CD4-positive, alpha-beta T cell (primary cell): Measurements from ENCODE around the gene WDR27. TPM values are rescaled to one million over a fixed set of nuclear protein-coding genes. Genes with fewer than 3 reads are reported as not detected.

Experiments
- ATAC-seq: fragments of 200-7000 bp; cut with Tn5 transposase; one replicate; pipeline ENCODE4 v1.10.0; 2022; ENCODE audit warnings: mild to moderate bottlenecking; ENCODE audit not compliant: poor library complexity
- CTCF ChIA-PET: fragments of 350-600 bp; sonication (Branson Sonifier 250); formaldehyde crosslinking; loops from one replicate; lab custom pipeline; 2021; ENCODE audit warnings: antibody characterized with exemption, inconsistent platforms; lab: Charles Lee
- POLR2A ChIA-PET: fragments of 350-600 bp; sonication (Branson Sonifier 250); formaldehyde crosslinking; loops from one replicate; lab custom pipeline; 2021; ENCODE audit warnings: antibody characterized with exemption, inconsistent platforms; lab: Charles Lee
- DNase-seq, 14 experiments: peaks; one replicate each; pipeline ENCODE4 v3.0.0-alpha.2; 2013 to 2020; ENCODE audit warnings: mixed read lengths in 2 of 14
- H3K27ac ChIP-seq, 2 donors: one replicate each; pipeline versions ENCODE4 v1.5.1 to v1.7.0; 2013; ENCODE audit warnings: low read length in 2 of 2, low read depth in 1 of 2, mild to moderate bottlenecking in 1 of 2
- H3K27me3 ChIP-seq, 2 experiments: 1 replicate in 1 of 2; 2 replicates in 1 of 2; pipeline versions ENCODE4 v1.6.1 to v1.7.0; 2013; ENCODE audit warnings: low read length in 2 of 2, control low read depth in 1 of 2, mild to moderate bottlenecking in 1 of 2, moderate library complexity in 1 of 2; ENCODE audit not compliant: insufficient read depth in 2 of 2, control insufficient read depth in 1 of 2
- H3K36me3 ChIP-seq: one replicate; pipeline ENCODE4 v1.6.1; 2013; ENCODE audit warnings: low read length, control low read depth; ENCODE audit not compliant: insufficient read depth
- H3K4me1 ChIP-seq: one replicate; pipeline ENCODE4 v1.6.1; 2013; ENCODE audit warnings: low read length, control low read depth; ENCODE audit not compliant: insufficient read depth
- H3K4me3 ChIP-seq: one replicate; pipeline ENCODE4 v1.5.1; 2013; ENCODE audit warnings: mild to moderate bottlenecking, low read length, moderate library complexity
- H3K9me3 ChIP-seq, 2 experiments: 1 replicate in 1 of 2; 2 replicates in 1 of 2; pipeline versions ENCODE4 v1.6.1 to v1.7.0; 2013; ENCODE audit warnings: low read length in 2 of 2, mild to moderate bottlenecking in 2 of 2, control low read depth in 1 of 2, moderate library complexity in 1 of 2; ENCODE audit not compliant: control insufficient read depth in 1 of 2, insufficient read depth in 1 of 2
- H3K27ac Mint-ChIP-seq: one replicate; pipeline ENCODE4 v1.8.0; 2020; ENCODE audit warnings: mixed read lengths
- H3K27me3 Mint-ChIP-seq: one replicate; pipeline ENCODE4 v1.8.0; 2021; ENCODE audit warnings: mixed read lengths
- H3K36me3 Mint-ChIP-seq: one replicate; pipeline ENCODE4 v1.8.0; 2021; ENCODE audit warnings: low read depth, mixed read lengths
- H3K4me1 Mint-ChIP-seq: one replicate; pipeline ENCODE4 v1.8.0; 2021; ENCODE audit warnings: low read depth, mixed read lengths
- H3K4me3 Mint-ChIP-seq: one replicate; pipeline ENCODE4 v1.8.0; 2020; ENCODE audit warnings: mild to moderate bottlenecking, mixed read lengths
- H3K9me3 Mint-ChIP-seq: one replicate; pipeline ENCODE4 v1.8.0; 2020; ENCODE audit warnings: mixed read lengths
- CTCF ChIP-seq: fragments of 200-600 bp; IDR thresholded peaks from one replicate; pipeline ENCODE4 v1.8.0; 2022; ENCODE audit warnings: antibody characterized with exemption, mild to moderate bottlenecking
- intact Hi-C, 2 experiments: fragments of 100-400 bp; cut with DNase I in 1 of 2; cut with micrococcal nuclease in 1 of 2; formaldehyde crosslinking; loops; one replicate each; pipeline versions ENCODE4 v1.15.1 to v1.9.0; 2023 to 2025; cut with DNase I, micrococcal nuclease
- total RNA-seq, 174 experiments: library from RNA in 2 of 174; stranded (reverse) in 2 of 174; gene quantifications; one replicate each; pipeline ENCODE4 v1.2.3 and lab custom pipeline; 2021 to 2026

The WDR27 gene
- total RNA-seq, 2 experiments from 2014 or later: 22.0 to 23.5 TPM

- DNase-seq: no peak
- Histone ChIP-seq H3K27me3 (no peaks in the 10 kb centered on the region), H3K4me1 (no peaks in the 10 kb centered on the region), H3K9me3 (peaks cover 20 to 23% of the 10 kb centered on the region in 2 experiments), H3K36me3 (peaks cover 13% of the 10 kb centered on the region), H3K27ac (no peak overlapping the region), H3K4me3 (no peak overlapping the region)
- H3K27me3 Mint-ChIP-seq: no peaks in the 10 kb centered on the region
- peaks cover 82% of the 10 kb centered on the region for H3K36me3 Mint-ChIP-seq
- no peak overlapping the region for H3K27ac Mint-ChIP-seq
- POLR2A ChIA-PET: no interaction called here
- CTCF ChIA-PET: no interaction called here
- TF ChIP-seq CTCF: no peak
- H3K9me3 Mint-ChIP-seq: peaks cover 9% of the 10 kb centered on the region
- no peak overlapping the region for H3K4me3 Mint-ChIP-seq
- intact Hi-C loops: no loop called here
- no peak for ATAC-seq
- H3K4me1 Mint-ChIP-seq: no peaks in the 10 kb centered on the region
Measured at GRCh38 chr6:169689287-169689686, 12.5 kb downstream of the WDR27 start.

GRCh38 chr6:169685860-169686259 is 16.0 kb downstream of the WDR27 start:
- intact Hi-C loops: no loop called here
- H3K4me1 ChIP-seq: no peaks in the 10 kb centered on the region
- CTCF ChIA-PET: no interaction called here
- Mint-ChIP-seq H3K4me1 (no peaks in the 10 kb centered on the region), H3K36me3 (peaks cover 91% of the 10 kb centered on the region), H3K27me3 (no peaks in the 10 kb centered on the region), H3K9me3 (peaks cover 9% of the 10 kb centered on the region), H3K27ac (no peak overlapping the region), H3K4me3 (no peak overlapping the region)
- peaks cover 13% of the 10 kb centered on the region for H3K36me3 ChIP-seq
- H3K4me3 ChIP-seq: no peak overlapping the region
- TF ChIP-seq CTCF: no peak
- POLR2A ChIA-PET: no interaction called here
- H3K27me3 ChIP-seq: no peaks in the 10 kb centered on the region
- DNase-seq (no peak), ATAC-seq (no peak)
- H3K27ac ChIP-seq: no peak overlapping the region
- H3K9me3 ChIP-seq: peaks cover 14% of the 10 kb centered on the region in 2 experiments

GRCh38 chr6:169684056-169684455 is 17.8 kb downstream of the WDR27 start:
- H3K4me3 ChIP-seq: no peak overlapping the region
- ChIA-PET POLR2A (no interaction called here), CTCF (no interaction called here)
- H3K36me3 Mint-ChIP-seq: peaks cover 98% of the 10 kb centered on the region
- peaks cover 13% of the 10 kb centered on the region for H3K36me3 ChIP-seq
- DNase-seq (no peak), ATAC-seq (no peak)
- H3K27ac ChIP-seq: no peak overlapping the region
- H3K4me1 ChIP-seq: no peaks in the 10 kb centered on the region
- no peak for TF ChIP-seq CTCF
- intact Hi-C loops: no loop called here
- peaks cover 11 to 14% of the 10 kb centered on the region in 2 experiments for H3K9me3 ChIP-seq
- H3K4me3 Mint-ChIP-seq: no peak overlapping the region
- H3K4me1 Mint-ChIP-seq: no peaks in the 10 kb centered on the region
- H3K9me3 Mint-ChIP-seq: peaks cover 9% of the 10 kb centered on the region
- H3K27ac Mint-ChIP-seq: no peak overlapping the region
- H3K27me3 ChIP-seq: no peaks in the 10 kb centered on the region
- H3K27me3 Mint-ChIP-seq: no peaks in the 10 kb centered on the region
